ENCODE measurements around the gene IL16. TPM values are rescaled to one million over a fixed set of nuclear protein-coding genes. Genes with fewer than 3 reads are reported as not detected.

IL16 gene
- total and polyA plus RNA-seq, 4 donors, result 1.9 to 6.9 (median 4.4) TPM

GRCh38 chr15:81339321-81339720, 142.6 kb downstream of the IL16 start:
- peaks cover 0 to 5% (median 0%) of the 10 kb centered on the region in 4 donors for H3K36me3 ChIP-seq (ENCODE audit: control insufficient read depth in 4 of 4, insufficient read depth in 3 of 4, low read depth in 1 of 4, low read length in 3 of 4)
- no peak overlapping the region for H3K4me3 ChIP-seq (ENCODE audit: low read depth in 1 of 3, low read length in 3 of 3)
- no peaks in the 10 kb centered on the region for H3K27me3 ChIP-seq (ENCODE audit: control insufficient read depth in 4 of 4, insufficient read depth in 4 of 4, low read length in 3 of 4)
- no peak overlapping the region for H3K9ac ChIP-seq (ENCODE audit: low read depth in 1 of 2, low read length in 2 of 2)
- WGBS, result 93% methylated on average over 5 of the region's 5 CpGs
- peaks cover 0 to 4% (median 0%) of the 10 kb centered on the region in 4 donors for H3K4me1 ChIP-seq (ENCODE audit: control insufficient read depth in 4 of 4, insufficient read depth in 4 of 4, low read length in 3 of 4)
- no peak overlapping the region for H3K27ac ChIP-seq (ENCODE audit: low read depth in 1 of 2, low read length in 2 of 2)
- H3K9me3 ChIP-seq (ENCODE audit: control insufficient read depth in 4 of 4, low read length in 3 of 4), result no peaks in the 10 kb centered on the region
- DNase-seq (ENCODE audit: low spot score), result no peak
- no peak for TF ChIP-seq FOXA2 (IDR thresholded peaks at IDR 0.05)
- no peak for TF ChIP-seq RAD21 (IDR thresholded peaks at IDR 0.05)
- TF ChIP-seq HNF4G (IDR thresholded peaks at IDR 0.05), result no peak
- no peak for TF ChIP-seq ATF3 (IDR thresholded peaks at IDR 0.05)
- TF ChIP-seq, protein P1, sequence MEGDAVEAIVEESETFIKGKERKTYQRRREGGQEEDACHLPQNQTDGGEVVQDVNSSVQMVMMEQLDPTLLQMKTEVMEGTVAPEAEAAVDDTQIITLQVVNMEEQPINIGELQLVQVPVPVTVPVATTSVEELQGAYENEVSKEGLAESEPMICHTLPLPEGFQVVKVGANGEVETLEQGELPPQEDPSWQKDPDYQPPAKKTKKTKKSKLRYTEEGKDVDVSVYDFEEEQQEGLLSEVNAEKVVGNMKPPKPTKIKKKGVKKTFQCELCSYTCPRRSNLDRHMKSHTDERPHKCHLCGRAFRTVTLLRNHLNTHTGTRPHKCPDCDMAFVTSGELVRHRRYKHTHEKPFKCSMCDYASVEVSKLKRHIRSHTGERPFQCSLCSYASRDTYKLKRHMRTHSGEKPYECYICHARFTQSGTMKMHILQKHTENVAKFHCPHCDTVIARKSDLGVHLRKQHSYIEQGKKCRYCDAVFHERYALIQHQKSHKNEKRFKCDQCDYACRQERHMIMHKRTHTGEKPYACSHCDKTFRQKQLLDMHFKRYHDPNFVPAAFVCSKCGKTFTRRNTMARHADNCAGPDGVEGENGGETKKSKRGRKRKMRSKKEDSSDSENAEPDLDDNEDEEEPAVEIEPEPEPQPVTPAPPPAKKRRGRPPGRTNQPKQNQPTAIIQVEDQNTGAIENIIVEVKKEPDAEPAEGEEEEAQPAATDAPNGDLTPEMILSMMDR (IDR thresholded peaks at IDR 0.05; ENCODE audit: low read depth, low read length, missing input control), result no peak
- TF ChIP-seq NR2F2 (IDR thresholded peaks at IDR 0.05), result no peak
- TF ChIP-seq, protein P2, sequence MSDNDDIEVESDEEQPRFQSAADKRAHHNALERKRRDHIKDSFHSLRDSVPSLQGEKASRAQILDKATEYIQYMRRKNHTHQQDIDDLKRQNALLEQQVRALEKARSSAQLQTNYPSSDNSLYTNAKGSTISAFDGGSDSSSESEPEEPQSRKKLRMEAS (IDR thresholded peaks at IDR 0.05), result no peak
- no peak for TF ChIP-seq JUND (IDR thresholded peaks at IDR 0.05)
- TF ChIP-seq FOXA1 (IDR thresholded peaks at IDR 0.05), result no peak
- TF ChIP-seq HNF4A (conservative IDR thresholded peaks at IDR 0.05), result no peak
- no peak for TF ChIP-seq GABPA (IDR thresholded peaks at IDR 0.05 in 1 of 2, conservative IDR thresholded peaks at IDR 0.05 in 1 of 2)
- TF ChIP-seq SP1 (IDR thresholded peaks at IDR 0.05), result no peak
- TF ChIP-seq RXRA (IDR thresholded peaks at IDR 0.05), result no peak
- TF ChIP-seq EGR1 (IDR thresholded peaks at IDR 0.05; ENCODE audit: low read depth in 2 of 2), result no peak
- no peak for TF ChIP-seq TAF1 (conservative IDR thresholded peaks at IDR 0.05)
- TF ChIP-seq, protein P3, sequence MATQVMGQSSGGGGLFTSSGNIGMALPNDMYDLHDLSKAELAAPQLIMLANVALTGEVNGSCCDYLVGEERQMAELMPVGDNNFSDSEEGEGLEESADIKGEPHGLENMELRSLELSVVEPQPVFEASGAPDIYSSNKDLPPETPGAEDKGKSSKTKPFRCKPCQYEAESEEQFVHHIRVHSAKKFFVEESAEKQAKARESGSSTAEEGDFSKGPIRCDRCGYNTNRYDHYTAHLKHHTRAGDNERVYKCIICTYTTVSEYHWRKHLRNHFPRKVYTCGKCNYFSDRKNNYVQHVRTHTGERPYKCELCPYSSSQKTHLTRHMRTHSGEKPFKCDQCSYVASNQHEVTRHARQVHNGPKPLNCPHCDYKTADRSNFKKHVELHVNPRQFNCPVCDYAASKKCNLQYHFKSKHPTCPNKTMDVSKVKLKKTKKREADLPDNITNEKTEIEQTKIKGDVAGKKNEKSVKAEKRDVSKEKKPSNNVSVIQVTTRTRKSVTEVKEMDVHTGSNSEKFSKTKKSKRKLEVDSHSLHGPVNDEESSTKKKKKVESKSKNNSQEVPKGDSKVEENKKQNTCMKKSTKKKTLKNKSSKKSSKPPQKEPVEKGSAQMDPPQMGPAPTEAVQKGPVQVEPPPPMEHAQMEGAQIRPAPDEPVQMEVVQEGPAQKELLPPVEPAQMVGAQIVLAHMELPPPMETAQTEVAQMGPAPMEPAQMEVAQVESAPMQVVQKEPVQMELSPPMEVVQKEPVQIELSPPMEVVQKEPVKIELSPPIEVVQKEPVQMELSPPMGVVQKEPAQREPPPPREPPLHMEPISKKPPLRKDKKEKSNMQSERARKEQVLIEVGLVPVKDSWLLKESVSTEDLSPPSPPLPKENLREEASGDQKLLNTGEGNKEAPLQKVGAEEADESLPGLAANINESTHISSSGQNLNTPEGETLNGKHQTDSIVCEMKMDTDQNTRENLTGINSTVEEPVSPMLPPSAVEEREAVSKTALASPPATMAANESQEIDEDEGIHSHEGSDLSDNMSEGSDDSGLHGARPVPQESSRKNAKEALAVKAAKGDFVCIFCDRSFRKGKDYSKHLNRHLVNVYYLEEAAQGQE (IDR thresholded peaks at IDR 0.05), result no peak
- no peak for TF ChIP-seq YY1 (IDR thresholded peaks at IDR 0.05)

DNA sequence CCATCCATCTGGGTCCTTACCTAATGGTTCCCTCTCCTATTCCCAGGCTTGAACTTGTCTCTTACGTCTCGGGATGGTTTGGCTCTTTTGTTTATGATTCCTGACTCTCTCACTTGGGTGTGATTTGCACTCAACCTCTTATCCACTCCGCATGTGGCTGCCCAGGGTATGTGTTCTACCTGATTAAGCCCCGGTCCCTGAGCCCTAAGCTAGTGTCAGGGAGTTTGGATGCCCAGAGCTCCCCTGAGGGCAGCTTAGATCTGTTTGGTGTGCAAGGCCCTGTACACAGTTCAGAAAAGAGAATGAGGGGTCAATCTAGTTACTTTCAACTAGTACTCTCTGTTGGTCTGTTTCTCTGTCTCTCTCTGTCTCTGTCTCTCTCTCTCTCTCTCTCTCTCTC, 143.2 kb downstream of the IL16 start:
- no peaks in the 10 kb centered on the region for H3K9me3 ChIP-seq (ENCODE audit: control insufficient read depth in 4 of 4, low read length in 3 of 4)
- H3K27me3 ChIP-seq (ENCODE audit: control insufficient read depth in 4 of 4, insufficient read depth in 4 of 4, low read length in 3 of 4), result no peaks in the 10 kb centered on the region
- H3K4me3 ChIP-seq (ENCODE audit: low read depth in 1 of 3, low read length in 3 of 3), result no peak overlapping the region
- TF ChIP-seq GABPA (IDR thresholded peaks at IDR 0.05 in 1 of 2, conservative IDR thresholded peaks at IDR 0.05 in 1 of 2) (no peak), TAF1 (conservative IDR thresholded peaks at IDR 0.05) (no peak), RXRA (IDR thresholded peaks at IDR 0.05) (no peak)
- TF ChIP-seq, protein P2 (IDR thresholded peaks at IDR 0.05), result no peak
- DNase-seq (ENCODE audit: low spot score), result peak; percentile 14
- 73% methylated on average over 4 of the region's 4 CpGs for WGBS
- no peak overlapping the region for H3K27ac ChIP-seq (ENCODE audit: low read depth in 1 of 2, low read length in 2 of 2)
- H3K36me3 ChIP-seq (ENCODE audit: control insufficient read depth in 4 of 4, insufficient read depth in 3 of 4, low read depth in 1 of 4, low read length in 3 of 4), result peaks cover 0 to 5% (median 0%) of the 10 kb centered on the region in 4 donors
- no peak overlapping the region for H3K9ac ChIP-seq (ENCODE audit: low read depth in 1 of 2, low read length in 2 of 2)
- peaks cover 0 to 3% (median 0%) of the 10 kb centered on the region in 4 donors for H3K4me1 ChIP-seq (ENCODE audit: control insufficient read depth in 4 of 4, insufficient read depth in 4 of 4, low read length in 3 of 4)

Measured in liver (tissue), 9 donors.